ENCODE data around the gene RHOV. TPM values are rescaled to one million over a fixed set of nuclear protein-coding genes. Genes with fewer than 3 reads are reported as not detected.

RHOV gene
- total RNA-seq, 1 donor from 2014 or later, result 7.1 TPM

DNA sequence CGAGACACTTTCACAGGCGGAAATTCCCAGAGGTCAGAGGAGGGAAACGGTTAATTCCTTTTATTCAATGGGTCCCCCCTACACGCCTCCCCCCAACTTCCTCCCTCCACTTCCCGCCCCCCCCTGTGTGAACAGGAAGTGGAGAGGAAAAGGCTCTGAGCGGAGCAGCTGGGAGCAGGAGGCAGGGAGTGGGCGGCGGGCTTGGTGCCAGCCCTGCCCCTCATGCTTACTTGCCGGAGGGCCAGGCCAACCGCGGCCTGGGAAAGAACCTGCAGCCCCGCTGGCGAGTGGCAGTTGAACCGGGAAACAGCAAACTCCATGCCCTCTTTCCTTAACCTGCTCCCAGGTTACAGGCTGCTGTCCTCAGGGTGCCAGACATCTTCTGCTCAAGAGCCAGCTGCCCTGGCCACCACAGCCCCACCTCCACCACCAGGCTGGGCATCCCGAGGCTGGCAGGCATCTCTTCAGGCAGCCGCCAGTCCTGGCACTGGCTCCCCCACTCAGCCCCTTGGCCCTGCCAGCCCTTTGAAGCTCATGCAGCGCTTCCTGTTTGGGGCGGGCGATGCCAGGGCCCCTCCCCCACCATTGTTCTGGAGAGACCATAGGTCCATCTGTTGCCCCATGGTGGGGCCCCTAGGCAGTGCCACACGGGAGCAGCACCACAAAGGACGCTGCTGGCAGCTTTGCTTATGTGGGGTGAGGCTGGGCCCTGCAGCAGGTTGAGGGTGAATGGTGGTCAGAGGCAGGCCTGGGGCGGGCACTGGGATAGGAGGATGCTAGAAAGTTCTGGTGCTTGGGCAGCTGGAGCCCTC lies 33.2 kb upstream of the RHOV start:
- no peak overlapping the region for H3K4me3 ChIP-seq (ENCODE audit: low read depth, low read length)
- H3K27me3 ChIP-seq (ENCODE audit: control insufficient read depth, insufficient read depth, low read length), result no peaks in the 10 kb centered on the region
- FAIRE-seq (no peak), DNase-seq (ENCODE audit: low read depth) (no peak)
- peaks cover 9% of the 10 kb centered on the region for H3K36me3 ChIP-seq (ENCODE audit: control insufficient read depth, insufficient read depth, low read length)
- TF ChIP-seq, protein P1, sequence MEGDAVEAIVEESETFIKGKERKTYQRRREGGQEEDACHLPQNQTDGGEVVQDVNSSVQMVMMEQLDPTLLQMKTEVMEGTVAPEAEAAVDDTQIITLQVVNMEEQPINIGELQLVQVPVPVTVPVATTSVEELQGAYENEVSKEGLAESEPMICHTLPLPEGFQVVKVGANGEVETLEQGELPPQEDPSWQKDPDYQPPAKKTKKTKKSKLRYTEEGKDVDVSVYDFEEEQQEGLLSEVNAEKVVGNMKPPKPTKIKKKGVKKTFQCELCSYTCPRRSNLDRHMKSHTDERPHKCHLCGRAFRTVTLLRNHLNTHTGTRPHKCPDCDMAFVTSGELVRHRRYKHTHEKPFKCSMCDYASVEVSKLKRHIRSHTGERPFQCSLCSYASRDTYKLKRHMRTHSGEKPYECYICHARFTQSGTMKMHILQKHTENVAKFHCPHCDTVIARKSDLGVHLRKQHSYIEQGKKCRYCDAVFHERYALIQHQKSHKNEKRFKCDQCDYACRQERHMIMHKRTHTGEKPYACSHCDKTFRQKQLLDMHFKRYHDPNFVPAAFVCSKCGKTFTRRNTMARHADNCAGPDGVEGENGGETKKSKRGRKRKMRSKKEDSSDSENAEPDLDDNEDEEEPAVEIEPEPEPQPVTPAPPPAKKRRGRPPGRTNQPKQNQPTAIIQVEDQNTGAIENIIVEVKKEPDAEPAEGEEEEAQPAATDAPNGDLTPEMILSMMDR (IDR thresholded peaks at IDR 0.05; ENCODE audit: insufficient read depth, low read length, severe bottlenecking), result no peak

DNA sequence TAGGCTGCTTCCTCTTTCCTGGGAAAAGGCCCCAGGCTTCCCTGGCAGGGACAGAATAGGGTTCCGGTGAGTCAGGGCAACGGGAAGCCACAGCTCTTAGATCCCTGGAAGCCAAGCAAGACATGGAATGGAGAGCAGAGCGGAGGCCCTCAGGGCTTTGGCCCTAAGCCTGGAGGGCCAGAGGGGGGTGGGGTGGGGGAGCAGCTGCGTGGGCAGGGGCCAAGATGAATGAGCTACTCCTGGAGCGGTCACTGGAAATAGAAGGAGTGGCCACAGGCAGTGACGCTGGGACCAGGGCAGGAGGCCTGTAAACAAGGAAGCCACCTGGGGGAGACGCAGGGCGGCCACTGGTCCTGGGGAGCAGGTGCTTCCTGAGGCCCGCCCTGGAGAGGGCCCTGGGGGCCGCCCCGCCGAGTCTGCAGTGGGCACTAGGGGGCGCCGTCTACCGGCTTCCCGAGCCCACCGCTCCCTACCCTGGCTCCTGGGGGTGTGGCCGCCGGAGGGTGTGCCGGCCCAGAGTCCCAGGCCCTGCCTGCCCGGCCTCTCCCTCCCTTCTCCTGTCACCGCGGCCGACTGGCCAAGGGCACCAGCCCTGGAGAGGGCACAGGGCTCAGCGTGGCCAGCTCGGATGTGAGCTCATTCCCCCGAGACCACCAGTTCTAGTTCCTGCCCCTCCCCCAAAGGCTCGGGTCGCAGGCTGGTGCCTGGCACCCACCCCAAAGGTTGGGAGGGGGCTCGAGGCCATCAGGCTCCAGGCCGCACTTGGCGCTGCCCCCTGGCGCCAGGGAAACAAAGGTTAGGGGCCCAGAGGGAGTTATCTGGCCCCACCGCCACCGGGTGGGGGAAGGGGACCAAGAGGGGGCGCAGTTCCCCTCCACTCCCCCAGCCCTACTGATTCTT lies 32.3 kb upstream of the RHOV start:
- Histone ChIP-seq H3K27me3 (ENCODE audit: control insufficient read depth, insufficient read depth, low read length) (no peaks in the 10 kb centered on the region), H3K36me3 (ENCODE audit: control insufficient read depth, insufficient read depth, low read length) (peaks cover 9% of the 10 kb centered on the region), H3K4me3 (ENCODE audit: low read depth, low read length) (peak overlapping the region; percentile 8)
- TF ChIP-seq, protein P1 (IDR thresholded peaks at IDR 0.05; ENCODE audit: insufficient read depth, low read length, severe bottlenecking), result peak; percentile 82
- DNase-seq (ENCODE audit: low read depth) (peak; percentile 63), FAIRE-seq (no peak)

DNA sequence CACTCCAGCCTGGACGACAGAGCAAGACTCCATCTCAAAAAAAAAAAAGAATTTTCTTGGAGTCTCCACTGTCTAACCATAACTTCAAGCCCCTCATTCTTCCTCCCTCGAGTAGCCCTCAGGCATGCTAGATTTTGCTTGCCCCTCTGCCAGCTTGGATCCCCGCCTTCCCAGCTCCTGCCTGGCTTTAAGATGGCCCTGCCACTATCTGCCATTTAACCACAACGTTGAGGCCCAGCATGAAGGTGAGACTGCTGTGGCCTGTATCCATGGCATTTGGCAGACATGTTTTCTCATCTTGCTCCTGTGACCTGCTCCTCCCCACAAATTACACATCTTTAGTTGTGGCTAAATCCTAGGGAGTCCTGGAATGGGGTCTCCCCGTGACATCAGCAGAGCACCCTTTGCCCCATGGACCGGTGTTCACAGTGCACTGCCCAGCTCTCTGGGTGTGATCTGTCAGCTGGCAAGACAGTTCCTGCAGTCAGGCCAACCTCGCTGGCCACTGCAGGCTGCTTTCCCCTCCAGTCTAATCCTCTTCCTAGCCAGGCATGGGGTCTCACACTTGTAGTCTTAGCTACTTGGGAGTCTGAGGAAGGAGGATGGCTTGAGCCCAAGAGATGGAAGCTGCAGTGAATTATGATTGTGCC lies 30.6 kb upstream of the RHOV start:
- TF ChIP-seq, protein P1 (IDR thresholded peaks at IDR 0.05; ENCODE audit: insufficient read depth, low read length, severe bottlenecking), result no peak
- H3K36me3 ChIP-seq (ENCODE audit: control insufficient read depth, insufficient read depth, low read length), result peaks cover 21% of the 10 kb centered on the region
- no peaks in the 10 kb centered on the region for H3K27me3 ChIP-seq (ENCODE audit: control insufficient read depth, insufficient read depth, low read length)
- no peak overlapping the region for H3K4me3 ChIP-seq (ENCODE audit: low read depth, low read length)
- FAIRE-seq, result peak; percentile 13
- no peak for DNase-seq (ENCODE audit: low read depth)

DNA sequence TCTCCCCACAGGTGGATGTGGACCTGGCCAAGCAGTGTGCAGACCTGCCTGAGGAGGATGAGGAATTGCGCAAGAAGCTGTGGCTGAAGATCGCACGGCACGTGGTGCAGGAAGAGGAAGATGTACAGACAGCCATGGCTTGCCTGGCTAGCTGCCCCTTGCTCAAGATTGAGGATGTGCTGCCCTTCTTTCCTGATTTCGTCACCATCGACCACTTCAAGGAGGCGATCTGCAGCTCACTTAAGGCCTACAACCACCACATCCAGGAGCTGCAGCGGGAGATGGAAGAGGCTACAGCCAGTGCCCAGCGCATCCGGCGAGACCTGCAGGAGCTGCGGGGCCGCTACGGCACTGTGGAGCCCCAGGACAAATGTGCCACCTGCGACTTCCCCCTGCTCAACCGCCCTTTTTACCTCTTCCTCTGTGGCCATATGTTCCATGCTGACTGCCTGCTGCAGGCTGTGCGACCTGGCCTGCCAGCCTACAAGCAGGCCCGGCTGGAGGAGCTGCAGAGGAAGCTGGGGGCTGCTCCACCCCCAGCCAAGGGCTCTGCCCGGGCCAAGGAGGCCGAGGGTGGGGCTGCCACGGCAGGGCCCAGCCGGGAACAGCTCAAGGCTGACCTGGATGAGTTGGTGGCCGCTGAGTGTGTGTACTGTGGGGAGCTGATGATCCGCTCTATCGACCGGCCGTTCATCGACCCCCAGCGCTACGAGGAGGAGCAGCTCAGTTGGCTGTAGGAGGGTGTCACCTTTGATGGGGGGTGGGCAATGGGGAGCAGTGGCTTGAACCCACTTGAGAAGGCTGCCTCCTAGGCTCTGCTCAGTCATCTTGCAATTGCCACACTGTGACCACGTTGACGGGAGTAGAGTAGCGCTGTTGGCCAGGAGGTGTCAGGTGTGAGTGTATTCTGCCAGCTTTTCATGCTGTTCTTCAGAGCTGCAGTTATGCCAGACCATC lies 28.8 kb upstream of the RHOV start:
- DNase-seq (ENCODE audit: low read depth) (peak; percentile 43), FAIRE-seq (peak; percentile 43)
- no peaks in the 10 kb centered on the region for H3K27me3 ChIP-seq (ENCODE audit: control insufficient read depth, insufficient read depth, low read length)
- H3K4me3 ChIP-seq (ENCODE audit: low read depth, low read length), result no peak overlapping the region
- TF ChIP-seq, protein P1 (IDR thresholded peaks at IDR 0.05; ENCODE audit: insufficient read depth, low read length, severe bottlenecking), result no peak
- peaks cover 30% of the 10 kb centered on the region for H3K36me3 ChIP-seq (ENCODE audit: control insufficient read depth, insufficient read depth, low read length)

DNA sequence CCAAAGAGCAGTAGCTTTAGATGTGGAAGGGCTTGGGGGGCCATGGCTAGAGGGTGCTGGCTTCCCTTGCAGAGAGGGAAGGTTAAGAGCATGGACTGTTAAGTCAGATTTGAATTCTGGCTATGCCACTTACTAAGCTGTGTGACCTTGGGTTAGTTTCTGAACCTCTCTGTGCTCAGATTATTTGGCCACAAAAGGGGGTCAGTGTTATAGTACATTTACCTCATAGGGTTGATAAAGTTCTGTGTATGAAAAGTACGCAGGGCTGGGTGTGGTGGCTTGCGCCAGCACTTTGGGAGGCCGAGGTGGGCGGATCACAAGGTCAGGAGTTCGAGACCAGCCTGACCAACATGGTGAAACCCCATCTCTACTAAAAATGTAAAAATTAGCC lies 27.0 kb upstream of the RHOV start:
- Histone ChIP-seq H3K4me3 (ENCODE audit: low read depth, low read length) (no peak overlapping the region), H3K27me3 (ENCODE audit: control insufficient read depth, insufficient read depth, low read length) (no peaks in the 10 kb centered on the region), H3K36me3 (ENCODE audit: control insufficient read depth, insufficient read depth, low read length) (peaks cover 30% of the 10 kb centered on the region)
- FAIRE-seq (no peak), DNase-seq (ENCODE audit: low read depth) (no peak)
- TF ChIP-seq, protein P1 (IDR thresholded peaks at IDR 0.05; ENCODE audit: insufficient read depth, low read length, severe bottlenecking), result no peak

Measured in bronchial epithelial cell (primary cell).